ENCODE results near the gene PDCD2L.

The PDCD2L gene

GRCh38 chr19:34474233-34474989 is 70.2 kb downstream of the PDCD2L start:
- DNase-seq, result no peak

GRCh38 chr19:34475026-34475974 is 71.1 kb downstream of the PDCD2L start:
- DNase-seq, result peak; percentile 9 to 19
